Peyer's patch (tissue), 4 donors: Measurements from ENCODE around the gene TMTC4.

Experiments
- POLR2A ChIP-seq, 2 donors: fragments of 450-650 bp; IDR thresholded peaks; one replicate each; pipeline ENCODE4 v1.5.1; 2017; ENCODE audit warnings: antibody characterized with exemption in 2 of 2, mild to moderate bottlenecking in 2 of 2, moderate library complexity in 2 of 2
- TF ChIP-seq, protein P1 (sequence below), 6 experiments: fragments of 450-650 bp in 4 of 6; fragments of 200-600 bp in 2 of 6; sonication (generic) in 1 of 6; IDR thresholded peaks; one replicate each; pipeline ENCODE4 v1.5.1; 2017 to 2019; ENCODE audit warnings: antibody characterized with exemption in 6 of 6, mild to moderate bottlenecking in 3 of 6, moderate library complexity in 1 of 6

DNA sequence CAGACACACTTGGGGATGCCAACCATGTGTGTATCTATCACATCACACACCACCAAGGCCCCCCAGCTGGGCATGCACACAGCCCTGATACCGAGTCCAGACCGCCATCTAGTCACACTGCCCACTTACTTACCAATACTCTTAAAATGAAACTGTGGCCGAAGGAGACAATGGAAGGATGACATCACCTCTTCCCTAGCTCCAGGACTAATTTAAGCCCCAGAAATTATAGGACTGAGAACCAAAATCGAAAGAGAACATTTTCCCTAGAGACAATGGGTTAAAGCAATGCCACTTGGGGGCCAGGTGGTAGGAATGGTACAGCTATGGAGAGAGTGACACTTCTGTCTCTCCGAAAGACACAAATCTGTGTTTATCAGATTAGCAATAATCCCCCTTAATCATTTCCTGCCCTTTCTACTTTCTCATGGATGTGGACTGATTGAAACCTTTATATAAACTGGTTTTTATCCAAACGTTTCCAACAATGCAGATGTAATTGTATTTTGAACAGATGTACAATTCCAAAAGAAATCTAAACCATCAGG is 85.3 kb downstream of the TMTC4 start:
- TF ChIP-seq, protein P1, sequence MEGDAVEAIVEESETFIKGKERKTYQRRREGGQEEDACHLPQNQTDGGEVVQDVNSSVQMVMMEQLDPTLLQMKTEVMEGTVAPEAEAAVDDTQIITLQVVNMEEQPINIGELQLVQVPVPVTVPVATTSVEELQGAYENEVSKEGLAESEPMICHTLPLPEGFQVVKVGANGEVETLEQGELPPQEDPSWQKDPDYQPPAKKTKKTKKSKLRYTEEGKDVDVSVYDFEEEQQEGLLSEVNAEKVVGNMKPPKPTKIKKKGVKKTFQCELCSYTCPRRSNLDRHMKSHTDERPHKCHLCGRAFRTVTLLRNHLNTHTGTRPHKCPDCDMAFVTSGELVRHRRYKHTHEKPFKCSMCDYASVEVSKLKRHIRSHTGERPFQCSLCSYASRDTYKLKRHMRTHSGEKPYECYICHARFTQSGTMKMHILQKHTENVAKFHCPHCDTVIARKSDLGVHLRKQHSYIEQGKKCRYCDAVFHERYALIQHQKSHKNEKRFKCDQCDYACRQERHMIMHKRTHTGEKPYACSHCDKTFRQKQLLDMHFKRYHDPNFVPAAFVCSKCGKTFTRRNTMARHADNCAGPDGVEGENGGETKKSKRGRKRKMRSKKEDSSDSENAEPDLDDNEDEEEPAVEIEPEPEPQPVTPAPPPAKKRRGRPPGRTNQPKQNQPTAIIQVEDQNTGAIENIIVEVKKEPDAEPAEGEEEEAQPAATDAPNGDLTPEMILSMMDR (IDR thresholded peaks at IDR 0.05), result no peak
- TF ChIP-seq POLR2A (IDR thresholded peaks at IDR 0.05), result no peak
